PC-9 (cell line): ENCODE data around the gene ROBO1. TPM values are rescaled to one million over a fixed set of nuclear protein-coding genes. Genes with fewer than 3 reads are reported as not detected.

Experiments used
- BruUV-seq: library from RNA; stranded (reverse); fragments of 400-500 nt; replicated peaks from 2 replicates; lab custom pipeline; 2021; lab: Mats Ljungman, UMichigan
- CTCF ChIA-PET: fragments of 300-600 bp; sonication (Branson Sonifier 250); formaldehyde crosslinking; loops from one replicate; lab custom pipeline; 2022; ENCODE audit warnings: antibody characterized with exemption; lab: Charles Lee
- POLR2A ChIA-PET: fragments of 300-600 bp; sonication (Branson Sonifier 250); formaldehyde crosslinking; loops from one replicate; lab custom pipeline; 2022; ENCODE audit warnings: antibody characterized with exemption; ENCODE audit not compliant: unreplicated experiment; lab: Charles Lee
- DNase-seq, 2 experiments: peaks; one replicate each; pipeline versions ENCODE4 v3.0.0 to v3.0.0-alpha.2; 2015 to 2022; ENCODE audit warnings: mixed read lengths in 1 of 2
- H2AFZ ChIP-seq: fragments of 200-600 bp; sonication (generic); 2 replicates; pipeline ENCODE4 v1.8.1; 2017; ENCODE audit warnings: antibody characterized with exemption
- H3F3A ChIP-seq: fragments of 200-600 bp; sonication (generic); 2 replicates; pipeline ENCODE4 v1.8.1; 2017; ENCODE audit warnings: antibody characterized with exemption, mild to moderate bottlenecking, low read depth; ENCODE audit not compliant: insufficient read depth
- H3K27ac ChIP-seq: fragments of 200-600 bp; sonication (generic); 2 replicates; pipeline ENCODE4 v1.6.1; 2016; ENCODE audit warnings: mixed run types
- H3K27me3 ChIP-seq: fragments of 200-600 bp; sonication (generic); 2 replicates; pipeline ENCODE4 v1.6.1; 2016; ENCODE audit warnings: low read depth, mixed run types; ENCODE audit not compliant: insufficient read depth
- H3K36me3 ChIP-seq: fragments of 200-600 bp; sonication (generic); 2 replicates; pipeline ENCODE4 v1.6.1; 2016; ENCODE audit warnings: low read depth, mixed run types
- H3K4me1 ChIP-seq: fragments of 200-600 bp; sonication (generic); replicated peaks from 2 replicates; pipeline ENCODE4 v1.6.1; 2016; ENCODE audit warnings: mixed run types; ENCODE audit not compliant: insufficient read depth
- H3K4me2 ChIP-seq: fragments of 200-600 bp; sonication (generic); 2 replicates; pipeline ENCODE4 v1.6.1; 2017; ENCODE audit warnings: mixed run types
- H3K4me3 ChIP-seq: fragments of 200-600 bp; sonication (generic); 2 replicates; pipeline ENCODE4 v1.6.1; 2016; ENCODE audit warnings: mixed run types
- H3K79me2 ChIP-seq: fragments of 200-600 bp; sonication (generic); 2 replicates; pipeline ENCODE4 v1.6.1; 2017; ENCODE audit warnings: low read depth, mixed run types
- H3K9me2 ChIP-seq: fragments of 200-600 bp; sonication (generic); 2 replicates; pipeline ENCODE4 v1.8.1; 2017; ENCODE audit warnings: mild to moderate bottlenecking; ENCODE audit not compliant: insufficient read depth
- H3K9me3 ChIP-seq: fragments of 200-600 bp; sonication (generic); 2 replicates; pipeline ENCODE4 v1.8.1; 2016; ENCODE audit warnings: low read depth; ENCODE audit not compliant: insufficient read depth
- H4K20me1 ChIP-seq: fragments of 200-600 bp; sonication (generic); 2 replicates; pipeline ENCODE4 v1.8.1; 2017; ENCODE audit not compliant: insufficient read depth
- CTCF ChIP-seq: fragments of 200-600 bp; sonication (generic); conservative IDR thresholded peaks from 2 replicates; pipeline ENCODE4 v1.6.1; 2017; ENCODE audit warnings: mixed run types, antibody characterized with exemption, mild to moderate bottlenecking, moderate library complexity
- EZH2 ChIP-seq: fragments of 200-600 bp; sonication (generic); IDR thresholded peaks from 2 replicates; pipeline ENCODE4 v1.8.0; 2017; ENCODE audit warnings: antibody characterized with exemption, low read depth
- intact Hi-C: fragments of 100-400 bp; cut with micrococcal nuclease; formaldehyde crosslinking; loops from one replicate; pipeline ENCODE4 v1.10.0; 2022; ENCODE audit not compliant: unreplicated experiment
- total RNA-seq: library from RNA; stranded (reverse); gene quantifications from 2 replicates; pipeline ENCODE4 v1.2.3, GENCODE V29; 2021

ROBO1 gene
- total RNA-seq, 1 experiment from 2014 or later = 17.5 TPM

- Histone ChIP-seq H3K4me1 (no peaks in the 10 kb centered on the region), H3K79me2 (no peaks in the 10 kb centered on the region), H3K27ac (no peak overlapping the region), H3K36me3 (no peaks in the 10 kb centered on the region), H2AFZ (no peak overlapping the region), H3K4me2 (no peak overlapping the region), H3K9me3 (no peaks in the 10 kb centered on the region), H3K9me2 (no peaks in the 10 kb centered on the region), H3K27me3 (no peaks in the 10 kb centered on the region), H3K4me3 (no peak overlapping the region), H4K20me1 (no peaks in the 10 kb centered on the region), H3F3A (no peaks in the 10 kb centered on the region)
- TF ChIP-seq EZH2 = no peak
- POLR2A ChIA-PET = no interaction called here
- intact Hi-C loops = loop anchor here (5.0 to 10.0 kb wide), 2 partner anchors 375 to 1303 kb away; no protein-coding TSS in a partner anchor
- no peak for DNase-seq
- BruUV-seq = no TSS peak
- CTCF ChIA-PET = interaction anchor here (0.6 kb wide), 1 partner anchor 934 kb away, joined by 4 read pairs; no protein-coding TSS in a partner anchor
Measured at GRCh38 chr3:78647726-78648125, 1120.1 kb downstream of the ROBO1 start.

DNA sequence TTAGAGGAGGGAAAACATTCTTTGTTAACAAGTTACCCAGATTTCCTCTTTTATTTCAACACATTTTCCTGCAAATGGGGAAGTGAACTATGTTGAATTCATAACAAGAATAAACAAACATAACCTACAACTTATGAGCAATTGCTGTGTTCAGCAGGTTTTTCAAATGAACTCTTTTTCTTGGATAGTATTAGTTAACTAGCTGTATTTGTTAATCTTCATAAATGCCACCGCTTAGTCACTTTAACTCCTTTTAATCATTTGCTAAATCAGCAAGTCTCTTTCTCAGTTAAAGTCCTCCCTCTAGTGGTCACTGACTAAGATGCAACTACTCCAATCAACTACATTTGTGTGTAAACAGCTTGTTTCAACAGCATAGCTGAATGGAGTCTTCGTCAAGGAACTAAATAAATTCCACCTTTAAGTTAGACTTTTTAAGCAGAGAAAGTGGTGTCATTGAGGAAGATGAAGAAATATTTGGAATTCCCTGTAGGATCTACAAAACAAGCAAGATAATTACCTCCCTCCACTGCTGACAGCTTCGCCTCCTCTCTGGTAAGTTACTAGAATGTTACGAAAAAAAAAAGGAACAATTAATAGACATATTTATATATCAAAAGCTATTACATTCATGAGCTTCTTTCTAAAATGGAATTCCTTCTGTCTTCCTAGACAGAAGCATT lies 1122.0 kb downstream of the ROBO1 start:
- Histone ChIP-seq H4K20me1 (no peaks in the 10 kb centered on the region), H3K4me2 (no peak overlapping the region), H3K27me3 (no peaks in the 10 kb centered on the region), H3K36me3 (no peaks in the 10 kb centered on the region), H2AFZ (no peak overlapping the region), H3K4me3 (no peak overlapping the region), H3K9me2 (no peaks in the 10 kb centered on the region; the same call in 1 of the 2 replicates), H3K79me2 (no peaks in the 10 kb centered on the region), H3K27ac (no peak overlapping the region), H3F3A (no peaks in the 10 kb centered on the region), H3K9me3 (no peaks in the 10 kb centered on the region), H3K4me1 (no peaks in the 10 kb centered on the region)
- CTCF ChIA-PET = interaction anchor here (0.5 to 1.3 kb wide), 6 partner anchors 14 to 1607 kb away, joined by 3 to 9 read pairs (median 4); no protein-coding TSS in a partner anchor
- POLR2A ChIA-PET = no interaction called here
- TF ChIP-seq CTCF (peak; percentile 93), EZH2 (no peak)
- intact Hi-C loops = loop anchor here (1.0 to 10.0 kb wide), 5 partner anchors 139 to 1607 kb away; no protein-coding TSS in a partner anchor
- no TSS peak for BruUV-seq
- peak; percentile 7 to 65 for DNase-seq

GRCh38 chr3:78644847-78645246 lies 1123.0 kb downstream of the ROBO1 start:
- H3K36me3 ChIP-seq = no peaks in the 10 kb centered on the region
- ChIA-PET POLR2A (interaction anchor here (0.6 kb wide), 1 partner anchor 674 kb away, joined by 4 read pairs; no protein-coding TSS in a partner anchor), CTCF (interaction anchor here (0.7 to 1.3 kb wide), 2 partner anchors 13 to 1606 kb away, joined by 4 to 9 read pairs; no protein-coding TSS in a partner anchor)
- H2AFZ ChIP-seq = no peak overlapping the region
- no peaks in the 10 kb centered on the region for H3K4me1 ChIP-seq
- TF ChIP-seq CTCF (no peak), EZH2 (no peak)
- H3F3A ChIP-seq = no peaks in the 10 kb centered on the region
- DNase-seq = no peak
- no peaks in the 10 kb centered on the region for H3K9me3 ChIP-seq
- no peak overlapping the region for H3K4me3 ChIP-seq
- no peak overlapping the region for H3K27ac ChIP-seq
- no peaks in the 10 kb centered on the region for H3K27me3 ChIP-seq
- intact Hi-C loops = loop anchor here (1.0 to 10.0 kb wide), 5 partner anchors 139 to 1607 kb away; no protein-coding TSS in a partner anchor
- no peaks in the 10 kb centered on the region for H4K20me1 ChIP-seq
- no peaks in the 10 kb centered on the region; the same call in 1 of the 2 replicates for H3K9me2 ChIP-seq
- no TSS peak for BruUV-seq
- no peaks in the 10 kb centered on the region for H3K79me2 ChIP-seq
- H3K4me2 ChIP-seq = no peak overlapping the region
